PC-3 (cell line): Measurements from ENCODE around the gene UBN2.

Source experiments
- CTCF ChIP-seq: fragments of 300-600 bp; sonication (generic); conservative IDR thresholded peaks from 2 replicates; pipeline ENCODE4 v1.5.1; 2017; ENCODE audit warnings: antibody characterized with exemption, low read depth, mild to moderate bottlenecking, low read length
- EZH2phosphoT487 ChIP-seq: fragments of 300-600 bp; sonication (generic); IDR thresholded peaks from 2 replicates; pipeline ENCODE4 v1.6.1; 2018; ENCODE audit warnings: mild to moderate bottlenecking, antibody characterized with exemption, low read length, borderline replicate concordance

- TF ChIP-seq CTCF (no peak), EZH2phosphoT487 (no peak)
Measured at GRCh38 chr7:139293534-139293933, 62.5 kb downstream of the UBN2 start.
